Mammary epithelial cell (primary cell): ENCODE results near the gene OR2AG2.

ENCODE experiments used
- CTCF ChIP-seq, 2 donors: IDR thresholded peaks in 1 of 2; conservative IDR thresholded peaks in 1 of 2; 2 replicates each; pipeline ENCODE4 v1.5.1; 2011 to 2012; ENCODE audit warnings: inconsistent platforms in 2 of 2, low read length in 2 of 2, mild to moderate bottlenecking in 2 of 2, control low read depth in 1 of 2, low read depth in 1 of 2; ENCODE audit not compliant: insufficient read depth in 1 of 2; ENCODE audit errors: extremely low read depth in 1 of 2
- EZH2 ChIP-seq: IDR thresholded peaks from 2 replicates; pipeline ENCODE4 v1.6.1; 2012; ENCODE audit warnings: low read length, inconsistent platforms, borderline replicate concordance

- TF ChIP-seq CTCF (conservative IDR thresholded peaks at IDR 0.05 in 1 of 2, IDR thresholded peaks at IDR 0.05 in 1 of 2; ENCODE audit: extremely low read depth in 1 of 2, insufficient read depth in 1 of 2, low read depth in 1 of 2, low read length in 2 of 2), result no peak
- TF ChIP-seq EZH2, result no peak
Observed at GRCh38 chr11:6799402-6799801, 27.6 kb upstream of the OR2AG2 start, which contains the start of gene OR6A2.
